ENCODE measurements around the gene USP38. TPM values are rescaled to one million over a fixed set of nuclear protein-coding genes. Genes with fewer than 3 reads are reported as not detected.
"Not testable (repeated sequence)": the region's sequence is repeated elsewhere in the genome, so short reads cannot be mapped to it uniquely, and the experiment has no call there.

The USP38 gene
- total and polyA plus RNA-seq, 11 donors, result 3.8 to 29.7 (median 20.4) TPM

DNA sequence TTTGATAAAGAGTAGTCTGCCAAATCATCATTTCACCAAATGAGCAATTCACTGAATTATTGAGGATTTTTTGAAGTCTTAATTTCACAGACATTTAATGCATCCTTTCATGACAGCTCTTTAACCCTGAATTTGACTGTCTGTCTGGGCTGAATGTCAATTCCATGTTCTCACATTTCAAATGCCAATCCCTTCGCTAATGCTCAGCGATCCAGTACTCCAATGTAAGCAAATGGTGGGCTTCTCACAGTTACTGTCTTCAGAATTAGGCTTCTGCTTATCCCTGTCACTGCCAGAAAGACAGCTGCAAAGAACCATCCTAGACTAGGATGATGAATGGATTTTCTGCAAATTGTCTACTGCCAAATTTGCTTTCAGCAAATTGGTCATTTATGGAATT is 36.2 kb upstream of the USP38 start:
- H3K9me3 ChIP-seq, result peaks cover 0 to 82% (median 38%) of the 10 kb centered on the region in 12 donors
- intact Hi-C loops (cut with DNase I), result no loop called here
- DNase-seq (no peak), ATAC-seq (no peak)
- no peaks in the 10 kb centered on the region for H3K27me3 ChIP-seq
- 78 to 87% (median 82%) methylated on average over 2 of the region's 2 CpGs for WGBS, 4 donors
- H3K27ac ChIP-seq, result no peak overlapping the region
- no peak overlapping the region for H3K4me3 ChIP-seq
- no peaks in the 10 kb centered on the region for H3K36me3 ChIP-seq
- TF ChIP-seq POLR2A (IDR thresholded peaks at IDR 0.05), result no peak
- TF ChIP-seq, protein P1, sequence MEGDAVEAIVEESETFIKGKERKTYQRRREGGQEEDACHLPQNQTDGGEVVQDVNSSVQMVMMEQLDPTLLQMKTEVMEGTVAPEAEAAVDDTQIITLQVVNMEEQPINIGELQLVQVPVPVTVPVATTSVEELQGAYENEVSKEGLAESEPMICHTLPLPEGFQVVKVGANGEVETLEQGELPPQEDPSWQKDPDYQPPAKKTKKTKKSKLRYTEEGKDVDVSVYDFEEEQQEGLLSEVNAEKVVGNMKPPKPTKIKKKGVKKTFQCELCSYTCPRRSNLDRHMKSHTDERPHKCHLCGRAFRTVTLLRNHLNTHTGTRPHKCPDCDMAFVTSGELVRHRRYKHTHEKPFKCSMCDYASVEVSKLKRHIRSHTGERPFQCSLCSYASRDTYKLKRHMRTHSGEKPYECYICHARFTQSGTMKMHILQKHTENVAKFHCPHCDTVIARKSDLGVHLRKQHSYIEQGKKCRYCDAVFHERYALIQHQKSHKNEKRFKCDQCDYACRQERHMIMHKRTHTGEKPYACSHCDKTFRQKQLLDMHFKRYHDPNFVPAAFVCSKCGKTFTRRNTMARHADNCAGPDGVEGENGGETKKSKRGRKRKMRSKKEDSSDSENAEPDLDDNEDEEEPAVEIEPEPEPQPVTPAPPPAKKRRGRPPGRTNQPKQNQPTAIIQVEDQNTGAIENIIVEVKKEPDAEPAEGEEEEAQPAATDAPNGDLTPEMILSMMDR (IDR thresholded peaks at IDR 0.05), result no peak
- H3K4me1 ChIP-seq, result no peaks in the 10 kb centered on the region

- TF ChIP-seq, protein P1 (IDR thresholded peaks at IDR 0.05), result no peak
- TF ChIP-seq POLR2A (IDR thresholded peaks at IDR 0.05), result no peak
- WGBS, 4 donors, result 95 to 100% (median 97%) methylated on average over 2 of the region's 2 CpGs
- intact Hi-C loops (cut with DNase I), result no loop called here
- Histone ChIP-seq H3K9me3 (peaks cover 0 to 72% (median 16%) of the 10 kb centered on the region in 12 donors), H3K27ac (no peak overlapping the region), H3K4me3 (no peak overlapping the region), H3K27me3 (no peaks in the 10 kb centered on the region), H3K36me3 (no peaks in the 10 kb centered on the region), H3K4me1 (no peaks in the 10 kb centered on the region)
- ATAC-seq (no peak), DNase-seq (no peak)
These were observed 27.9 kb upstream of the USP38 start for GRCh38 chr4:143156853-143157252.

DNA sequence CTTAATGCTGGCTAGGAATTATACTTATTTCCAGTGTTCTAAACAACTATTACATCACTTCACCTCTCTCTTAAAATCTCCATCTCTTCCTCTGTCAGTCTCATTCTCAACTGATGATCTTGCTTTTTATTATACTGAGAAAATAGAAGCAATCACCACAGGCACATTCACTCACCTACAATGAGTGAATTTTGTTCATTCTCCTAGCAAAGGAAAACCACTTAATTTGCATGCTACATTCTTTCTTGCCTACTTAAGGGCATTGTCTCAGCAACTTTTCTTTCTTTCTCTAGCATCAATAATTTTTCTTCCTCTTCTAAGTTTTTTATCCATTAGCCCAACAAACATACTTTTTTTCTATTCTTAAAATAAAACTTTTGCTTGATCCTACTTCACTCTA is 21.1 kb upstream of the USP38 start:
- intact Hi-C loops (cut with DNase I), result no loop called here
- TF ChIP-seq, protein P1 (IDR thresholded peaks at IDR 0.05), result no peak
- no peak for TF ChIP-seq POLR2A (IDR thresholded peaks at IDR 0.05)
- Histone ChIP-seq H3K4me1 (no peaks in the 10 kb centered on the region), H3K4me3 (no peak overlapping the region), H3K9me3 (peaks cover 0 to 26% (median 0%) of the 10 kb centered on the region in 12 donors), H3K36me3 (peaks cover 0 to 4% (median 0%) of the 10 kb centered on the region in 9 donors), H3K27me3 (no peaks in the 10 kb centered on the region), H3K27ac (no peak overlapping the region)
- ATAC-seq, result no peak
- DNase-seq, result no peak

- H3K27ac ChIP-seq; H3K4me1 ChIP-seq; H3K27me3 ChIP-seq; ATAC-seq; intact Hi-C loops (cut with DNase I); H3K4me3 ChIP-seq; H3K36me3 ChIP-seq; DNase-seq: not testable (repeated sequence)
- WGBS, 4 donors, result 92 to 96% (median 94%) methylated on average over 6 to 11 of the region's 11 CpGs
- H3K9me3 ChIP-seq, result peaks cover 0 to 24% (median 0%) of the 10 kb centered on the region in 12 donors
These were observed 18.0 kb upstream of the USP38 start for GRCh38 chr4:143166722-143167121.

DNA sequence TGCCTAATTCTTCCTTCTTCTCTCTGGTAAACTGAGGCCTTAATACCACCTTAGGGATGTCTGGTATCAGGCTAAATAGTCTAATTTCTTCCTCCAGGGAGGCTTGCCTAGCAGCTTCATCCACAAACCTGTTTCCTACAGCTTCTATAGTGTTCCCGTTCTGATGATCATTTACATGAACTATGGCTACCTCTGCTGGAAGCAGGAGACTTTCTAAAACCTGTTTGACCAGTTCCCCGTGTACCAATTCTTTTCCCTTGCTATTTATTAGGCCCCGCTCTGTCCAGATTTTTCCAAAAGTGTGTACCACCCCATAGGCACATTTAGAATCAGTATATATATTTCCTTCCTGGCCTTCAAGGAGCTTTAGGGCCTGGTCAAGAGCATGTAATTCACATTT is 5.8 kb upstream of the USP38 start:
- no peak for ATAC-seq
- no peaks in the 10 kb centered on the region for H3K36me3 ChIP-seq
- intact Hi-C loops (cut with DNase I), result no loop called here
- no peak for DNase-seq
- H3K27me3 ChIP-seq, result no peaks in the 10 kb centered on the region
- WGBS, 4 donors, result 92 to 98% (median 95%) methylated on average over 3 of the region's 3 CpGs
- peaks cover 0 to 34% (median 4%) of the 10 kb centered on the region in 12 donors for H3K9me3 ChIP-seq
- no peak overlapping the region for H3K4me3 ChIP-seq
- TF ChIP-seq, protein P1 (IDR thresholded peaks at IDR 0.05), result no peak
- TF ChIP-seq POLR2A (IDR thresholded peaks at IDR 0.05), result no peak
- no peak overlapping the region for H3K27ac ChIP-seq
- peaks cover 0 to 16% (median 10%) of the 10 kb centered on the region in 12 donors for H3K4me1 ChIP-seq
